Adrenal gland (tissue), 5 donors: Measurements from ENCODE around the gene STX18.

Experiments
- CTCF ChIP-seq, 6 experiments: fragments of 450-650 bp in 4 of 6; fragments of 200-600 bp in 2 of 6; sonication (generic) in 1 of 6; IDR thresholded peaks; 1 replicate in 5 of 6; 2 replicates in 1 of 6; pipeline versions ENCODE4 v1.5.1 to v1.8.0; 2016 to 2021; ENCODE audit warnings: antibody characterized with exemption in 6 of 6, mild to moderate bottlenecking in 2 of 6, moderate library complexity in 1 of 6
- POLR2A ChIP-seq, 2 donors: fragments of 450-650 bp; IDR thresholded peaks; one replicate each; pipeline ENCODE4 v1.6.1; 2017; ENCODE audit warnings: antibody characterized with exemption in 2 of 2, mild to moderate bottlenecking in 2 of 2, moderate library complexity in 1 of 2
- donor health status: DM: no; HTN: no; CAD: no.

GRCh38 chr4:4386296-4386735 is 155.5 kb downstream of the STX18 start:
- no peak for TF ChIP-seq CTCF (IDR thresholded peaks at IDR 0.05)
- peak in 1 of 2 donors; percentile 54 for TF ChIP-seq POLR2A (IDR thresholded peaks at IDR 0.05)
